ENCODE data around the gene ARHGAP21.

The ARHGAP21 gene

DNA sequence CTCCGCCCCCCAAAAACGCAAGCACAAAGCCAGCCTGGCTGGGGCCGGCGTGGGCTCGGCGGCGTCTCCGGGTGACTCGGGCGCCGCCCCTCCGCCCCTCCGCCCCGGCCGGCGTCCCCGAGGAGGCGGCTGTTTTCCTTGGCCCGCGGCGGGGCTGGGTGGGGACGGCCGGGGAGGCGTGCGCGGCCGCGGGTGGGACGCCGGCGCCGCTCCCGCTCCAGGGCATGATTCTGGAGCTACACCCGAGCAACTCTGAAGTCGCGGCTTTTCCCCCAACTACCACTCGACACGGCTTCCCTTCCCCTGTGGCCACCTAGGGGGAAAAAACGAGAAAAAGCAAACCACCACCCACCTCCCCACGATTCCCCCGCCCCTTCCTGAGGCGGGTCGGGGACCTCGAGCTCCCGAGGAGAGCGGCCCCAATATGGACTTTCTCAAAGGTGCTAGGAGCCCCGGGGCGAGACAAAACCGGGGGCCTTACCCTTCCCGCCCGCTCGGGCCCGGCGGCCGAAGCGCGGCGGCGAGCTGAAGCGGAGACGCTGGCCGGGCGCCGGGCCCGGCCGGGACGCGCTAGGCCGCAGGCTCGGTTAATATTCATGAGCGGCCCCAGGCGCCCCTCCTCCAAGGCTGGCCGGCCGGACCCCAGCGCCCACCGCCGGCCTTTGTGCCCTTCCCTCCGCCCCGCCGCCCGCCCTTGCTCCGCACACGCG lies 856 bp downstream of the ARHGAP21 start:
- peak; percentile 51 for DNase-seq (ENCODE audit: low spot score)

GRCh38 chr10:24722131-24722675 lies 1.5 kb downstream of the ARHGAP21 start:
- DNase-seq (ENCODE audit: low spot score): no peak

DNA sequence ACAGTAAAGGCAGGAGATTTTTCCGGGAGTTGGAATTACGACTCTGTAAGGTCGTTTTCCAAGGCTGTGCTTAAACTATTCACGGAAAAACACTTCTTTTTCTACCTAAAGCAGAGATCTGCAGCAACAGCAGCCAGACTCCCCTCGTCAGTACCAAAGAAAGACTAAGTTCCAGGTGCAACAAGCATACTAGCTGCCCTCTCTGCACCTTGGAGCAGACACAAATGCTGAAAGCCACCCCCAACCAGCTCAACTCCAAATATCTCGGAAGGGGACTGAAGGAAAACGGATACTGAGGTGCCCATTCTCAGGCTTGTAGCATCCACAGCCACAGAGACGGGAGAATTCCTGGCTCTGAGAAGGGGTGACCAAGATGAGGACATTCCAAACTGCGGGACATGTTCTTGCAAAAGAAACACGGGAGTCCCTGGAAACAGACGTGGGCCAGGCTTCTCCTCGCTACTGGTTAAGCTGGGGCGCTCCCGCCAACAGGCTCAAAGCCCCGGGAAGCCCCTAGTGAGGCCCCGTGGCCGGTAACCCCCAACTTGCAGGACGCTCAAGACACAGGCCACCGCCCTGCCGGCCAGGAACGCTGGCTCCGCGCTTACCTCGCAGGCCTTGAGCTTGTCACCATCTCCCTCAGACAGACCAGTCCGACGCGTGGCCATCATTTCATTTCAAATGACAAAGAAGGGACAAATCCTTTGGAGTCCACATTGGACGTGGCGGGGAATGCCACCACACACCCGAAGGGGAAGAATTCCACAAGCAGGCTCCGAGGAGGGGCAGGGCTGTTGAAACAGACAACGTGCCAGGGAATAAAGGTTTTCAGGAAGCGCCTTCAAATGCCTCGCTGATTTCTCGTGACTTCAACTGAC lies 2.2 kb downstream of the ARHGAP21 start:
- no peak for DNase-seq (ENCODE audit: low spot score)

- no peak for DNase-seq (ENCODE audit: low spot score)
These were observed 3.6 kb downstream of the ARHGAP21 start for GRCh38 chr10:24720096-24720495.

DNA sequence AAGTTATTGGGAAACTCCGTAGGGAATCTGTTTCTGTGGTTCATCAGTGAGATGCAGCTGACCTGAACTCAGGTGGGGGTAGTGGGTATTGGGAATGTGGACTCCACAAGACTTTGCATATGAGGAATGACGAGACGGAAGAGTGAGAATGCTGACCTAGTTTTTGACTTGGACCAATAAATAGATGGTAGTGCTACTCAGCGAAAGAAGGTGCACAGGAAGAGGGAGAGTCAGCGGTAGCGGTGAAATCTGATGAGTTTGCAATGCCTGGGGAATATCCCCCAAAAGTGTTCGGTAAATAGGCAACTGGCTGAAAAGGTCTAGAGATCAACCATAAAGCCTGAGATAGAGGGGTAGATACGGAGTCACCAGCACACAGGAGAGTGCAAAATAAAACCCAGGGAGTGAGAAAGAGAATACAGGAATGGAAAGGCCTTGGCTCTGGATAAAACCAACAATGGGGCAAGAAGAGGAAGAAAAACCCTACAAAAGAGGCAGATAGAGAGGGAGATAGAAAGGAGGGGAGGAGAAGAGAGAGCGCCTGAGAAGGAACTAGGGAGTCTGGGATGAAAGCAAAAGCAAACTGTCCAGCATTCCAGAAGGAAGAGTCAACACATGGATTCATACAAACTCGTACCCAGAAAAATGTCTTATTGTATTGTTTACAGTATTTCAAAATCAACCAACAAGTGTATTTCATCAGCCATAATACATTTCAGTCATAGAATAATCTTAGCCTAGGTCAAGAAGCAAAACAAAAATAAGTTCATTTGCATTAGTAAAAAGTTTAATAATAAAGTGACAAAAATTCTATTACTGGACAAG lies 5.4 kb downstream of the ARHGAP21 start:
- DNase-seq (ENCODE audit: low spot score): no peak

DNA sequence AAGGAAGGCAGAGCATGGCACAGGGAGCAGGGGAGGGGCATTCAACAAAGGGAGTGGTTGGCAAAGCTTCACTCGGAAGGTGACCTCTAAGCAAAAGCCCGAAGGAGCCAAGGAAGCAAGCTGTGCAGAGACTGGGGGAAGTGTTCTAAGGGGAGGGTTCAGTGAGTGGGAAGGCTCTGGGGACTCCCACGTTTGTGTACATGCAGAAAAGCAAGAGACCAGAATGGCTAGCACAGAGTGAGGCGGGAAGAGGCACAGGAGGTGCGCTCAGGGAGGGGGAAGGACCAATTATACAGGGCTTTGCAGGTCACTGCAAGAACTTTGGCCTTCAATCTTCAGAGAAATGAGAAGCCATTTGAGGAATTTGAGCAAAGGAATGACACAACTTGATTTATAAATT lies 7.4 kb downstream of the ARHGAP21 start:
- DNase-seq (ENCODE audit: low spot score): no peak

GRCh38 chr10:24715246-24715769 lies 8.4 kb downstream of the ARHGAP21 start:
- no peak for DNase-seq (ENCODE audit: low spot score)

GRCh38 chr10:24713086-24713485 lies 10.6 kb downstream of the ARHGAP21 start:
- no peak for DNase-seq (ENCODE audit: low spot score)

DNA sequence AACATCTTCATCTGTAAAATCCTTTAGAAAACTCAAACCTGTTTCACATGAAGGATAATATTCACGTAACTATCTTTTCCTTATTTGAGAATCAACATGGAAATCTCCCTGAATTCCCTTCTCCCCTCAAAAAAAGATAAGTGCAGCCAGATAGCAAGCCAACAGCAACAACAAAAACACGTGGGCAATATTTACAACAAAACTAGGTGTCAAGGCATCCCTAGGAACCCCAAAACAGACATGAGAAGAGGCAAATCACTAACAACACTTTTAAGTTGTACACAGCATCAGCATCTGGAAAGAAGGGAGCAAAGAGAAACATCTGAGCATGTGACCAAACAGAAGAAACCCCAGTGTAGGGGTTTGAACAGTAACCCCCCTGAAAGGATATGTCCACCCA lies 12.2 kb downstream of the ARHGAP21 start:
- DNase-seq (ENCODE audit: low spot score): no peak

GRCh38 chr10:24708081-24708480 lies 15.6 kb downstream of the ARHGAP21 start:
- no peak for DNase-seq (ENCODE audit: low spot score)

- DNase-seq (ENCODE audit: low spot score): no peak
These were observed 16.2 kb downstream of the ARHGAP21 start for GRCh38 chr10:24707445-24707844.

GRCh38 chr10:24706479-24707118 lies 17.1 kb downstream of the ARHGAP21 start:
- peak; percentile 28 for DNase-seq (ENCODE audit: low spot score)

- DNase-seq (ENCODE audit: low spot score): no peak
These were observed 20.0 kb downstream of the ARHGAP21 start for GRCh38 chr10:24703700-24704099.

GRCh38 chr10:24701447-24701846 lies 22.2 kb downstream of the ARHGAP21 start:
- DNase-seq (ENCODE audit: low spot score): no peak

- no peak for DNase-seq (ENCODE audit: low spot score)
These were observed 22.7 kb downstream of the ARHGAP21 start for GRCh38 chr10:24700948-24701347.

DNA sequence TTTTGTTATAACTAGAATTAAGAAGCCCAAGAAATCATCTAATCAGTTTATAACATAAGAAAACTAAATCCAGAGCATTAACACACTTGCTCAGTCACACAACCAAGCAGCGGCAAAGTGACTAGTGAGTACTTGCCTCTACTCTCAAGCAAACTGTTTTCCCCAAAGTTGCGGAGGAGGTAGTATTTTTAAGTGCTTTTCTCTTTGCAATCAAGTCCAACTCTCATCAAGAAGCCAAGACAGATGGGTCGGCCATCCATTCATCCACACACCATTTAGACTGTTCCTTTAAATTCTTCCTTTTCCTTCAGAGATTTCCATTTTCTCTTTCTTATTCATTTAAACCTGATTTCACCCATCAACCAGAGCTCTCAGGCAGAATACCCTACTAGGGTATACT lies 25.4 kb downstream of the ARHGAP21 start:
- no peak for DNase-seq (ENCODE audit: low spot score)

- DNase-seq (ENCODE audit: low spot score): no peak
These were observed 26.6 kb downstream of the ARHGAP21 start for GRCh38 chr10:24697080-24697479.

GRCh38 chr10:24695452-24695851 lies 28.2 kb downstream of the ARHGAP21 start:
- DNase-seq (ENCODE audit: low spot score): no peak

DNA sequence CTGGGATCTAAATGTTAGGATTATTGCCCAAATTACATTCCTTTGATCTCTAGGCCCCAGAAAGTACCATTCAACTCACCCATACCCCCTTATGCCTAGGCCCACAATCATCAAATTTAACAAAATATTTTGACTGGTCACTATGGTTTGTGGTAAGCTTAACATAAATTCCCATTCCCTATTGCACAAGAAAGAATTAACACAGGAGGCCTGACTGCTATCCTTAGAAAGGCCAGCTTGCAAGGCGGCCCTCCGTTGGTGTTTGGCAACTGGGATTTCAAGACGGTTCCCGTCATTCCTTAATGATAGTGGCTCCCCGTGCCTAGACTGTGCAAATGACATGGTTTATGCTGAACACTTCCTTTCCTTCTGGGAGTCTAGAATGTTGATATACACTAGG lies 29.6 kb downstream of the ARHGAP21 start:
- DNase-seq (ENCODE audit: low spot score): no peak

DNA sequence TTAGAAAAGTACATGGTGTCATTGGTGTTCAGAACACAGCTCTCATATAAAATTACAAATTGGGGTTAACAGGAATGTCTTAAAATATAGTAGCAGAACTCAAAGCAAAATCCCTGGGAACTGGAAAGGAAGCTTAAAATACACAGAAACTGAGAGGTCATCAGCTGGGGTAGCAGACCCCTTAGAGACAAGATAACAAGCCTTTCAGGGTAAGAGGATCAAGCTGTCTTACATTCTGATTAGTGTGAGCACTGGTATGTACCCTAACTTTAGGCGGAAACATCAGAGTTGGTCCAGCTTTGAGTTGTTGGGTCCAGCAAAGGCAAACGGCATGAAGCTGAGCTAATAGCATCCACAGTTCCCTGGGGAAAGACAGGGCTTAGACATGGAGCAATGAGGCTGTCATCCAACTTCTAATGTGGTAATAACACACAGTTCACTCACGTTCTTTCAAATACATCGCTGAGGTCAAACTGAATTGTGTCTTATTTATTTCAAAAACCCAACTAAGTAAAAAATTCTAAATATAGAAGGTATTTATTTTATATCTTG lies 32.6 kb downstream of the ARHGAP21 start:
- DNase-seq (ENCODE audit: low spot score): no peak

GRCh38 chr10:24685958-24686540 lies 37.6 kb downstream of the ARHGAP21 start:
- no peak for DNase-seq (ENCODE audit: low spot score)
